ENCODE data around the gene ANAPC2. TPM values are rescaled to one million over a fixed set of nuclear protein-coding genes. Genes with fewer than 3 reads are reported as not detected.

ANAPC2 gene
- total RNA-seq, 2 experiments from 2014 or later: 34.8 to 36.6 TPM

DNA sequence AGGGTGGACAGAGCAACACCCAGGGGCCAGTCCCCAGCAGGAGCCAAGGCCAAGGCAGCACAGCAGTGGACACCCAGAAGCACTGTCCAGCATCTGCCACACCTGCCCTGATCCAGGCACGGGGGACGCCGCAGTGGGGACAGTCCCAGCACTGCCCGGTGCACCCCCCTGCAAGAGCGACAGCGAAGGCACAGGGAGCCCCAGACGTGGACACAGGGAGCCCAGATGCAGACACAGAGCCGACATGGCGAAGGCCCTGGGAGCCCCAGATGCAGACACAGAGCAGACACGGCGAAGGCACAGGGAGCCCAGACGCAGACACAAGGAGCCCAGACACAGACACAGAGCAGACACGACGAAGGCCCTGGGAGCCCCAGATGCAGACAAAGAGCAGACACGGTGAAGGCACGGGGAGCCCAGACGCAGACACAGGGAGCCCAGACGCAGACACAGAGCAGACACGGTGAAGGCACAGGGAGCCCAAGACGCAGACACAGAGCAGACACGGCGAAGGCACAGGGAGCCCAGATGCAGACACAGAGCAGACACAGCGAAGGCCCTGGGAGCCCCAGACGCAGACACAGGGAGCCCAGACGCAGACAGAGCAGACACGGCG is 4.3 kb downstream of the ANAPC2 start:
- Mint-ChIP-seq H3K36me3 (ENCODE audit: low read depth) (peaks cover 8% of the 10 kb centered on the region), H3K4me3 (no peak overlapping the region), H3K27ac (no peak overlapping the region), H3K27me3 (ENCODE audit: low read depth) (no peaks in the 10 kb centered on the region), H3K4me1 (ENCODE audit: low read depth) (peaks cover 25% of the 10 kb centered on the region), H3K9me3 (no peaks in the 10 kb centered on the region)
- CTCF ChIA-PET: interaction anchor here (0.6 kb wide), 1 partner anchor 97 kb away, joined by 3 read pairs; the partner anchor contains the start of gene MAN1B1
- DNase-seq: no peak
- intact Hi-C loops (cut with micrococcal nuclease): no loop called here

DNA sequence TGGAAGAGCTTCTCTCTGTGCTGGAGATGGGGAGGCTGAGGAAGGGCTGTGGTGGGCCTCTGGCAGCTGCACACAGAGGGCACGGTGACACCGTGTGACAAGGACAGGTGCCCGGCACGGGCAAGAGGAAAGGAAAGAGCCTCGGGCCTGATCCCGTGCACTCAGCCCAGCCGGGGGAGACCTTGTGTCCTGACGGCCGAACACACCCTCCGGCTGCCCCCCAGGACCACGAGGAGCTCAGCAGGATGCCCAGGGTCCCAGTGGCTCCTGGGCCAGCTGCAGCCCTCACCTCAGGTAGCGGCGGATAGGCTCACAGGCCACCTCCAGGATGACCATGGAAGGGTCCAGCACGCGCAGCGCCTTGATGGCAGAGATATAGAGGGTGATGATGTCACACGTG is 5.5 kb downstream of the ANAPC2 start:
- Mint-ChIP-seq H3K36me3 (ENCODE audit: low read depth) (peaks cover 7% of the 10 kb centered on the region), H3K9me3 (no peaks in the 10 kb centered on the region), H3K4me1 (ENCODE audit: low read depth) (peaks cover 23% of the 10 kb centered on the region), H3K27me3 (ENCODE audit: low read depth) (no peaks in the 10 kb centered on the region), H3K27ac (no peak overlapping the region), H3K4me3 (no peak overlapping the region)
- CTCF ChIA-PET: no interaction called here
- no peak for DNase-seq
- intact Hi-C loops (cut with micrococcal nuclease): no loop called here

DNA sequence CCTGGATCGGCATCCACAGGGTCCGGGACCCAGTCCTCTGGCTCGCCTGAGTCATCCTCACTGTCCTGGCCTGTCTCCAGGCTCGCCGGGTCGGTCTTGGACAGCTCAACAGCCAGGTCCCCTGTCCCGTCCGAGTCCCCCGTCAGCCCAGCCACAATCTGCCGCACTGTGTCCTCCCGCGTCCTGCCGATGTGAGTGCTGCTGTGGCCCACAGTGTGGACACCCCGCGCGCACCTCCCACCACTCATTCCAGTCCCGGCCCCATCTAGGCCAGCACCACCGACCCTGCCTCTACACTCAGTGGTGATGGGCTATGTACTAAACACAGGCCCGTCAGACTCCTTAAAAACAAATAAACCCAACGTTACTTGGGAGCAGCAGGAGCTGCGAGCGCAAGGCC is 6.7 kb downstream of the ANAPC2 start:
- DNase-seq: no peak
- CTCF ChIA-PET: no interaction called here
- intact Hi-C loops (cut with micrococcal nuclease): no loop called here
- Mint-ChIP-seq H3K9me3 (no peaks in the 10 kb centered on the region), H3K27me3 (ENCODE audit: low read depth) (no peaks in the 10 kb centered on the region), H3K4me3 (no peak overlapping the region), H3K4me1 (ENCODE audit: low read depth) (peaks cover 12% of the 10 kb centered on the region), H3K27ac (no peak overlapping the region), H3K36me3 (ENCODE audit: low read depth) (peaks cover 8% of the 10 kb centered on the region)

DNA sequence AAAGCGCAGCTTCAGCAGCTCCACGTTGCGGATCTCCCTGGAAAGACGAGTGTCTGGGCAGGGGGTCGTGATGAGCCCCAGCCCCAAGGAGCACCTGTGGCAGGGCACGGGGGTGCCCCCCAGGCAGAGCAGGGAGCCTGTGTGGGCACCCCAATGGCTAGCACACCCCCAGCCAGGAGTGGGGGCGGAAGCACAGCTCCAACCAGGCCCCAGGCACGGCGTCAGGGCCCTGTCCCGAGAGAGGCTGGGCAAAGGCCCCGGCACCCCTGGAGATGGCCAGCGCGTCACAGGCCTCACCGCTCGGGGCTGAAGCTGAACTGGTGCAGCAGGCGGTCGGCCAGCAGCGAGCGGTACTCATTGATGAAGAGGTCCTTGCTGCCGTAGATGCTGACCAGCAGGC is 7.9 kb downstream of the ANAPC2 start:
- Mint-ChIP-seq H3K27ac (no peak overlapping the region), H3K9me3 (no peaks in the 10 kb centered on the region), H3K27me3 (ENCODE audit: low read depth) (no peaks in the 10 kb centered on the region), H3K4me1 (ENCODE audit: low read depth) (peaks cover 9% of the 10 kb centered on the region), H3K4me3 (no peak overlapping the region), H3K36me3 (ENCODE audit: low read depth) (peaks cover 8% of the 10 kb centered on the region)
- CTCF ChIA-PET: interaction anchor here (0.5 kb wide), 1 partner anchor 113 kb away, joined by 3 read pairs; no protein-coding TSS in a partner anchor
- intact Hi-C loops (cut with micrococcal nuclease): no loop called here
- no peak for DNase-seq

DNA sequence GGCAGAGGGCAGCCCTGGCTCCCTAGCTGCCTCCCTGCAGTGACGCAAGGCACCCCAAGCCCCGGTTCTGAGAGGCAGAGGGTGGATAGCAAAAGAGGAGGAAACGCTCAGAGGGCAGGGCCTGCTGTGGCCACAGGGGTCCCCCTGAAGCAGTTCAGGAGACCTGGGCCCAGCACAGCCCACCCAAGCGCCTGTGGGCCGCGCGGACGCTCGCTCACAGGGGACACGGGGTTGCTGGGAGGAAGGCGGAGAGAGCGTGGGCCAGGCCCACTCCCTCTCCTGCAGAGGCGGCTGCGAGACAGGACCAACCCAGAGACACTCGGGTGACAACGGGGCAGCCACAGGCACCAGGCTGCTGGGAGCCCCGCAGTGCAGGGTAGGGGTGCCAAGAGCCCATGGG is 8.6 kb downstream of the ANAPC2 start:
- Mint-ChIP-seq H3K36me3 (ENCODE audit: low read depth) (peaks cover 8% of the 10 kb centered on the region), H3K9me3 (no peaks in the 10 kb centered on the region), H3K4me3 (no peak overlapping the region), H3K27me3 (ENCODE audit: low read depth) (no peaks in the 10 kb centered on the region), H3K27ac (no peak overlapping the region), H3K4me1 (ENCODE audit: low read depth) (peaks cover 9% of the 10 kb centered on the region)
- CTCF ChIA-PET: no interaction called here
- no peak for DNase-seq
- intact Hi-C loops (cut with micrococcal nuclease): loop anchor here (5.0 kb wide), 1 partner anchor 62 kb away; no protein-coding TSS in a partner anchor

DNA sequence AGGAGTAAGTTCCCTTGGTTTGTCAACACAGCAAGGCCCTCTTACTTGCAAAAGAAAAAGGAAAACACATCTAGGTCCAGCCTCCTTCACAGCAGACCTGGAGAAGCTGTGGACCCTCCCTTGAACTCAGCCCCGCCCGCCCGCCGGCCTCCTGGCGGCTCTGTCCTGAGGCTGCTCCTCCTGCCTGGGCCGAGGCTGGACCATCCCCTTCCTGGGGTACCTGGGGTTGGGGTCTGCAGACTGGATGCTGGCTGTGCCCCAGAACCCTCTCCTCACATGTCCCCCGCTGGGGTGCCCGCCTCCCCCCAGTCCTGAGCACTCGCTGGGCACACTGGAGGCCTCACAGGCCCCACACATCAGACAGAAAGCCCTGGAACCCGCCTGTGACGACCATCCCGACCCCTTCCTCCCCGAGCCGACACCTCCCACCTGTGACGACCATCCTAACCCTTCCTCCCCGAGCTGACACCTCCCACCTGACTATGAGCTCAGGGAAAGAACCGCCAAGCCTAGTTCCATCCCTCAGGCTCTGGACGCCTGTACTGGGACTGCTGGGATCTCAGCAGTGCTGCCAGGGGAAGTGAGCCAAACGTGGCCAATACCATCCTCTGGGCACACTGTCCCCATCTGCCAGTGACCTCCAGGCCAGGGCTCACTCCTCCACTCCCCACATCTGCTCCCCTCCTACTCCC is 9.3 kb downstream of the ANAPC2 start:
- Mint-ChIP-seq H3K36me3 (ENCODE audit: low read depth) (peaks cover 5% of the 10 kb centered on the region), H3K4me1 (ENCODE audit: low read depth) (peaks cover 6% of the 10 kb centered on the region), H3K4me3 (no peak overlapping the region), H3K9me3 (no peaks in the 10 kb centered on the region), H3K27me3 (ENCODE audit: low read depth) (no peaks in the 10 kb centered on the region), H3K27ac (peak overlapping the region; percentile 53)
- intact Hi-C loops (cut with micrococcal nuclease): loop anchor here (5.0 kb wide), 1 partner anchor 62 kb away; no protein-coding TSS in a partner anchor
- CTCF ChIA-PET: no interaction called here
- no peak for DNase-seq

DNA sequence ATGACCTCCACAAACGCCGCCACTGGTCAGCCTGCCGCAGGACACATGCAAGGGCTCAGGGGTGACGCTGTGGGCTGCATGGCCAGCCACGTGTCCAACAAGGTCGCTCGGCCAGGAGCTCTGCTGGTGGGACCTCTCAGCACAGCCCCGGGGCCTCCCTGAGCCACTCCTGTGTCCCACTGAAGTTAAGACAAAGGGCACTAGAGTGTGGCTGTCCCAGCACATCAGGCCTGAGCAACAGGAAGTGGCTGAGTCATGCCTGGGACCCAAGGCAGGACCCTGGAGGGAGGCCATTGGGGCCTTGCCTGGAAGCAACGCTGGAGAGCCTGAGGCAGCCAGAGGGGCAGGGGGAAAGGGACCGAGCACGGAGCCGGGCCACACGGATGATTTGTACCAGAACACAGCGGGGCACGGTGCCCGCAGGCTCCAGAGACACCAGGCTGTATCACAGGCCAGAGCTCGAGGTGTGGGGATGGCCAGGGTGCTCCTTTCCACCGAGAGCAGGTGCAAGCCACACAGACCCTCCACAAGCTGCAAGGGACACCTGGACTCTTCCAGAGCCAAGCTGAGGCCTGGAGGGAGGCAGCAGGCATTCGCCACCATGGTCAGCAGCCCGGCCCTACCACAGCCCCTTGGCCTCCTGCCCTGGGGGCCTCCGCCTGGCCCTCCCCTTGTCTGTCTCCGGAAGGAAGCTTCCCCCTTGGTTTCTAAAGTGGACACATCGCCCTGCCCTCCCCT is 10.0 kb downstream of the ANAPC2 start:
- no peak overlapping the region for H3K27ac Mint-ChIP-seq
- no peaks in the 10 kb centered on the region for H3K9me3 Mint-ChIP-seq
- intact Hi-C loops (cut with micrococcal nuclease): loop anchor here (5.0 kb wide), 1 partner anchor 61 kb away; no protein-coding TSS in a partner anchor
- CTCF ChIA-PET: interaction anchor here (1.1 kb wide), 1 partner anchor 58 kb away, joined by 3 read pairs; no protein-coding TSS in a partner anchor
- no peak overlapping the region for H3K4me3 Mint-ChIP-seq
- H3K27me3 Mint-ChIP-seq (ENCODE audit: low read depth): no peaks in the 10 kb centered on the region
- peaks cover 5% of the 10 kb centered on the region for H3K4me1 Mint-ChIP-seq (ENCODE audit: low read depth)
- H3K36me3 Mint-ChIP-seq (ENCODE audit: low read depth): peaks cover 5% of the 10 kb centered on the region
- DNase-seq: no peak

DNA sequence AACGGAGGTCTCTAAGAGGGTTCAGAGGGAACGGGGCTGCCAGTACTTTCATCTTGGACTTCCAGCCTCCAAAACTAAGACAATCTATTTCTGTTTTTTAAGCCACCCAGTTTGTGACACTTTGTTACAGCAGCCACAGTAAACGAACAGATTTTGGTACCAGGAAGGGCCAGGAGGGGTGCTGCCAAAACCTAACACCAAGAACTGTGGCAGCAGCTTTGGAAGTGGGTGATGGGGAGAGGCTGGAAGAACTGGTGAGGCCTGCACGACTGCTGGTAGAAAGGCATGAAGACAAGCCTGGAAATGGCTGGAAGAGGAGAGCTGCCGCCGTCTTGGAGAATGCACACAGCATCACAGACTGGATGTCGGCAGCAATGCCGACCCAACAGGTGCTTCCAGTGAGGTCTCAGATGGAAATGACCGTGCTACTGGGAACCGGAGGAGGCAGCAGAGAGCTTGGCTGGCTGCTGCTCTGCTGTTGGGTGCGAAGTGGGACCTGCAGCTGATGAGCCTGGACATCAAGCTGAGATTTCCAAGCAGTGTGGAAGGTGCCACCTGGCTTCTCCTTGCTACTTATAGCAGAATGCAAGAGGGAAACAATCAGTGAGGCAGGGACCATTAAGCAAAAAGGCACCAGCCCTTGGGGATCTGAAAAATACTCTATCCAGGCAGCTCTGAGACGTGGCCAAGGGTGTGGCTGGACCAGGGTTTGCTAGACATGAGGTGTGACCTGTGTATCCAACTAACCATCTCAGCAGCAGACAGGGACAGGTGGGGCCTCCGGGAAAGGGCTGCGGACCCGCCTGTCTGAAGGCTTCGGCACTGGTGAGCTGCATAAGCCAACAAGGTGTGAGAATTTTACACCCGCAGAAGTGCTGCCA is 11.8 kb downstream of the ANAPC2 start:
- CTCF ChIA-PET: interaction anchor here (0.7 to 1.9 kb wide), 4 partner anchors 13 to 268 kb away, joined by 3 to 5 read pairs (median 4); no protein-coding TSS in a partner anchor
- Mint-ChIP-seq H3K27me3 (ENCODE audit: low read depth) (peaks cover 4% of the 10 kb centered on the region), H3K36me3 (ENCODE audit: low read depth) (peaks cover 2% of the 10 kb centered on the region), H3K27ac (no peak overlapping the region), H3K9me3 (no peaks in the 10 kb centered on the region), H3K4me3 (no peak overlapping the region), H3K4me1 (ENCODE audit: low read depth) (peaks cover 8% of the 10 kb centered on the region)
- DNase-seq: no peak
- intact Hi-C loops (cut with micrococcal nuclease): loop anchor here (5.0 kb wide), 1 partner anchor 59 kb away; no protein-coding TSS in a partner anchor

DNA sequence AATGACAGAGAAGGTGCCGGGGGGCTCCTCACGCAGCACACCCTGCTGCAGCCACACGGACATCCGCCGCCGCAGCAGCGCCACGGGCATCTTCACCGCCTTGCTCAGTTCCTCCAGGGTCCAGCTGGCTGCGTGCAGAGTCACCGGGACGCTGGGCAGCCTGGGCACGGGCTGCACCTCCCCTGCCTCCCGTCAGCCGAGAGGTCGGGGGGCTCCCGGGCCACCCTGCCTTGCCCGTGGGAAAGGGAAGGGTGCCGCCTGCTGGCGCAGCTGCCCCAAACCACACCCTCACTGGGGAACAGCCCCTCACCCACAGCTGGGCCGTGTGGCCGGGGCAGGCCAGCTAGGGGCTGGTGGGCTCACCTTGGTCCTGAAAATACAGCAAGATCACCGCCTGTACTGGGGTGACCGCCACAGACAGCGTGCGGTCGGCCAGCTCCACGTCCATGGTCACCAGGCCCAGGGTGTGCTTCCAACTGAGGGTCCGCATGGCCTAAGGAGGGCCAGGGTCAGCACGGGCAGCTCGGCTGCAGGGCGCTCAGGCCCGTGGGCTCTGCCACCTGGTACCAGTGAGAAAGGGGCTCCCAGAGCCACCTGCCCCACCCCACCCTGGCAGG is 12.9 kb downstream of the ANAPC2 start:
- Mint-ChIP-seq H3K4me3 (no peak overlapping the region), H3K27ac (no peak overlapping the region), H3K9me3 (no peaks in the 10 kb centered on the region), H3K36me3 (ENCODE audit: low read depth) (peaks cover 2% of the 10 kb centered on the region), H3K27me3 (ENCODE audit: low read depth) (peaks cover 9% of the 10 kb centered on the region), H3K4me1 (ENCODE audit: low read depth) (peaks cover 8% of the 10 kb centered on the region)
- intact Hi-C loops (cut with micrococcal nuclease): loop anchor here (5.0 kb wide), 1 partner anchor 58 kb away; no protein-coding TSS in a partner anchor
- DNase-seq: peak; percentile 60
- CTCF ChIA-PET: interaction anchor here (0.6 to 1.9 kb wide), 6 partner anchors 12 to 108 kb away, joined by 3 to 5 read pairs (median 3); no protein-coding TSS in a partner anchor

DNA sequence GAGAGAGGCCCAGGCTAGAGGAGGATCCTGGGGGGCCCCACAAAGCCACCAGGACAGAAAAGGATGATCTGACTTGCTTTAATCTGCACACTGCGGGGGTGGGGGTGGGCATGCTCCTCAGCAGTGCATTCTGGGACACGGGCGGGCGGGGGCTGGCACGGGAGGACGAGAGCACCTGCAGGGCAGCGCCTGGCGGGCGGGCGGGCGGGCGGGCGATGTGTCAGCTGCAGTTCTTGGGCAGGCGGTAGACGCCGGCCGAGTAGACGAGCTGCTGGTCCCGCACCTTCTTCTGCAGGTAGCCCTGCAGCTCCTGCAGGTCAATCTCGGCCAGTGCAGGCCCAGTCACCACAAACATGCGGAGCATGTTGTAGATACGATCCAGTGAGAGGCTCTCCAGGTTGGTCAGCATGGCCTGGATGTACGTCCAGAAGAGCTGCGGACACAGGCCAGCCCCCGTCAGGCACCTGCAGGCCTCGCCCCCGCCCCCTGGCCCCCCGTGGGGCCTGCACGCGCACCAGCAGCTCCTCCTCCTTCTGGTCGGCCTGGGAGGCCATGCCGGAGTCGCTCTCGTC is 13.6 kb downstream of the ANAPC2 start:
- peaks cover 2% of the 10 kb centered on the region for H3K36me3 Mint-ChIP-seq (ENCODE audit: low read depth)
- CTCF ChIA-PET: interaction anchor here (0.6 to 1.9 kb wide), 5 partner anchors 13 to 56 kb away, joined by 3 to 5 read pairs (median 3); no protein-coding TSS in a partner anchor
- peaks cover 14% of the 10 kb centered on the region for H3K27me3 Mint-ChIP-seq (ENCODE audit: low read depth)
- H3K4me3 Mint-ChIP-seq: no peak overlapping the region
- peak; percentile 31 for DNase-seq
- peaks cover 8% of the 10 kb centered on the region for H3K4me1 Mint-ChIP-seq (ENCODE audit: low read depth)
- H3K9me3 Mint-ChIP-seq: no peaks in the 10 kb centered on the region
- H3K27ac Mint-ChIP-seq: no peak overlapping the region
- intact Hi-C loops (cut with micrococcal nuclease): loop anchor here (5.0 kb wide), 2 partner anchors 48 to 58 kb away; no protein-coding TSS in a partner anchor

All from activated naive CD4-positive, alpha-beta T cell treated with anti-CD3 and anti-CD28 coated beads for 36 hours (primary cell).